DOHH2 (cell line): Measurements from ENCODE around the gene TULP3.

Experiments used
- H3F3A ChIP-seq: fragments of 200-600 bp; sonication (generic), shearing (Covaris generic); 2 replicates; pipeline ENCODE4 v1.6.0; 2016; ENCODE audit warnings: antibody characterized with exemption, mild to moderate bottlenecking; ENCODE audit not compliant: control insufficient read depth, insufficient read depth
- H3K27ac ChIP-seq: fragments of 200-600 bp; sonication (generic); 2 replicates; pipeline ENCODE4 v1.5.1; 2014; ENCODE audit warnings: low read depth, mild to moderate bottlenecking, low read length, moderate library complexity
- H3K27me3 ChIP-seq: fragments of 200-600 bp; sonication (generic); 2 replicates; pipeline ENCODE4 v1.6.1; 2014; ENCODE audit warnings: mild to moderate bottlenecking, low read length, mixed read lengths; ENCODE audit not compliant: control insufficient read depth
- H3K36me3 ChIP-seq: fragments of 200-600 bp; sonication (generic); 2 replicates; pipeline ENCODE4 v1.6.1; 2014; ENCODE audit warnings: mild to moderate bottlenecking, low read length, moderate library complexity, mixed read lengths; ENCODE audit not compliant: control insufficient read depth
- H3K4me1 ChIP-seq: fragments of 200-600 bp; sonication (generic); 2 replicates; pipeline ENCODE4 v1.6.1; 2014; ENCODE audit warnings: mild to moderate bottlenecking, low read length, mixed read lengths; ENCODE audit not compliant: control insufficient read depth
- H3K4me2 ChIP-seq: fragments of 200-600 bp; sonication (generic); 2 replicates; pipeline ENCODE4 v1.6.0; 2014; ENCODE audit warnings: mild to moderate bottlenecking, low read length, moderate library complexity
- H3K4me3 ChIP-seq: fragments of 200-600 bp; sonication (generic); 2 replicates; pipeline ENCODE4 v1.5.1; 2014; ENCODE audit warnings: mild to moderate bottlenecking, low read length, mixed read lengths
- H3K79me2 ChIP-seq: fragments of 200-600 bp; sonication (generic); 2 replicates; pipeline ENCODE4 v1.6.1; 2014; ENCODE audit warnings: mild to moderate bottlenecking, low read length, mixed read lengths; ENCODE audit not compliant: control insufficient read depth
- H3K9me2 ChIP-seq: fragments of 200-600 bp; sonication (generic); replicated peaks from 2 replicates; pipeline ENCODE4 v1.6.1; 2014; ENCODE audit warnings: mild to moderate bottlenecking, low read length, mixed read lengths; ENCODE audit not compliant: control insufficient read depth
- H3K9me3 ChIP-seq: fragments of 200-600 bp; sonication (generic); 2 replicates; pipeline ENCODE4 v1.6.1; 2014; ENCODE audit warnings: antibody characterized with exemption, low read length, mixed read lengths; ENCODE audit not compliant: control insufficient read depth, insufficient read depth
- H4K20me1 ChIP-seq: fragments of 200-600 bp; sonication (generic); 2 replicates; pipeline ENCODE4 v1.6.0; 2014; ENCODE audit warnings: low read depth, mild to moderate bottlenecking, antibody characterized with exemption, low read length, moderate library complexity; ENCODE audit not compliant: control insufficient read depth, insufficient read depth
- EZH2phosphoT487 ChIP-seq: fragments of 200-600 bp; sonication (generic); IDR thresholded peaks from 2 replicates; pipeline ENCODE4 v1.6.1; 2017; ENCODE audit warnings: borderline replicate concordance, mild to moderate bottlenecking, antibody characterized with exemption, low read length, moderate library complexity, mixed read lengths
- TF ChIP-seq, protein P1 (sequence below): fragments of 200-600 bp; sonication (generic); IDR thresholded peaks from one replicate; pipeline ENCODE4 v1.5.1; 2014; ENCODE audit warnings: antibody characterized with exemption, mild to moderate bottlenecking, low read depth, low read length; ENCODE audit not compliant: poor library complexity, severe bottlenecking

Gene TULP3

DNA sequence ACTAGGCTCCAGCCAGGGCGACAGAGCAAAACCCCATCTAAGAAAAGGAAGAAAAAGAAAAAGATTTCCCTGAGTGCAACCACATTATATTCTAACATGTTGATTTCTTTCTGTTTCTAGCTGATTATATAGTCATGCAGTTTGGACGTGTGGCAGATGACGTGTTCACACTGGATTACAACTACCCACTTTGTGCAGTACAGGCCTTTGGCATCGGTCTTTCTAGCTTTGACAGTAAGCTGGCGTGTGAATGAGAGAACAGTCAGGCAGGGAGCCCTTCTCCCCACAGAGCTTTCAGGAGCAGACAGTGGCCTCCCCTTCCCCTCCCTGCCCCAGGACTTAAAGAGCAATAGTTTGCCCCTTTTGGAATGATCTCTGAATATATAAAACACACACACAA, 48.5 kb downstream of the TULP3 start:
- Histone ChIP-seq H3K9me3 (no peaks in the 10 kb centered on the region), H3K27me3 (no peaks in the 10 kb centered on the region), H3K27ac (no peak overlapping the region), H3K4me3 (no peak overlapping the region), H3F3A (no peaks in the 10 kb centered on the region), H3K79me2 (no peaks in the 10 kb centered on the region), H4K20me1 (no peaks in the 10 kb centered on the region), H3K9me2 (no peaks in the 10 kb centered on the region), H3K36me3 (peaks cover 18% of the 10 kb centered on the region; the same call in 1 of the 2 replicates), H3K4me1 (no peaks in the 10 kb centered on the region), H3K4me2 (no peak overlapping the region)
- TF ChIP-seq, protein P1, sequence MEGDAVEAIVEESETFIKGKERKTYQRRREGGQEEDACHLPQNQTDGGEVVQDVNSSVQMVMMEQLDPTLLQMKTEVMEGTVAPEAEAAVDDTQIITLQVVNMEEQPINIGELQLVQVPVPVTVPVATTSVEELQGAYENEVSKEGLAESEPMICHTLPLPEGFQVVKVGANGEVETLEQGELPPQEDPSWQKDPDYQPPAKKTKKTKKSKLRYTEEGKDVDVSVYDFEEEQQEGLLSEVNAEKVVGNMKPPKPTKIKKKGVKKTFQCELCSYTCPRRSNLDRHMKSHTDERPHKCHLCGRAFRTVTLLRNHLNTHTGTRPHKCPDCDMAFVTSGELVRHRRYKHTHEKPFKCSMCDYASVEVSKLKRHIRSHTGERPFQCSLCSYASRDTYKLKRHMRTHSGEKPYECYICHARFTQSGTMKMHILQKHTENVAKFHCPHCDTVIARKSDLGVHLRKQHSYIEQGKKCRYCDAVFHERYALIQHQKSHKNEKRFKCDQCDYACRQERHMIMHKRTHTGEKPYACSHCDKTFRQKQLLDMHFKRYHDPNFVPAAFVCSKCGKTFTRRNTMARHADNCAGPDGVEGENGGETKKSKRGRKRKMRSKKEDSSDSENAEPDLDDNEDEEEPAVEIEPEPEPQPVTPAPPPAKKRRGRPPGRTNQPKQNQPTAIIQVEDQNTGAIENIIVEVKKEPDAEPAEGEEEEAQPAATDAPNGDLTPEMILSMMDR: no peak
- TF ChIP-seq EZH2phosphoT487: no peak

DNA sequence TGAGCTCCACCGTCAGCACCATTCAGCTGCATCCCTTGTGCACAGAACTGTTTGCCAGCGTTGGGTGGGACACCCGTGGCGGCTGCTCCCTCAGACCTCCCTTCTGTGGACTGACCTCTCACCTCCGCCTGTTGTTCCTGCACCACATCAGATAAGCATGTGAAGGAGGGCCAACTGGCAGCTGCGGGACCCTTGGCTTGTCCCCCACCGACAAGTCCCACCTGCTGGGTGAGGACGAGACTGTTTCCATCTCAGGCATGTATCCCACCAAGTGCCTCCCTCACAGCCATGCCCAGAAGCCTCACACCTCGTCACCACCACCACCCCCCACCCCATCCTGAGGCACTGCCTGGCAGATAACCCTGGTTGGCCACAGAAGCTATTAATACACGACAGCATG, 49.9 kb downstream of the TULP3 start:
- H3K79me2 ChIP-seq: no peaks in the 10 kb centered on the region
- no peaks in the 10 kb centered on the region for H3F3A ChIP-seq
- no peaks in the 10 kb centered on the region for H4K20me1 ChIP-seq
- H3K4me3 ChIP-seq: no peak overlapping the region
- TF ChIP-seq, protein P1: no peak
- no peak for TF ChIP-seq EZH2phosphoT487
- no peaks in the 10 kb centered on the region for H3K27me3 ChIP-seq
- no peaks in the 10 kb centered on the region for H3K9me2 ChIP-seq
- H3K27ac ChIP-seq: no peak overlapping the region
- peaks cover 12% of the 10 kb centered on the region; the same call in 1 of the 2 replicates for H3K36me3 ChIP-seq
- H3K4me2 ChIP-seq: no peak overlapping the region
- no peaks in the 10 kb centered on the region for H3K9me3 ChIP-seq
- peaks cover 7% of the 10 kb centered on the region for H3K4me1 ChIP-seq

DNA sequence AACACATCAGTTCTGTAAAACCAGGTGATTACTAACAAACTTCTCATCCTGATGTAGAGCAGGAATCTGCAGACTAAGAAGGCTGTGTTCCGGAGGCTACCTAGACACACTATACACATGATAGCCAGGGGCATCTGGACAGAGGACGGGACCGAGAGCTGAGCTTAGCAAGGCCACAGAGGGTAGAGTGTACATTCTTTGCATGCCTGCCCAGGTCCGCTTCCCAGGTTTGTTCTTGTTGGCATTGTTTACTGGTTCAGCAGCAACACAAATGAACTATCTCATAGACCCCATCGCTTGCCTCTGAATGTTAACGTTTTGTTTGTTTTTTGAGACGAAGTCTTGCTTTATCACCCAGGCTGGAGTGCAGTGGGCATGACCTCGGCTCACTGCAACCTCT, 50.8 kb downstream of the TULP3 start:
- no peak overlapping the region for H3K4me2 ChIP-seq
- H3K36me3 ChIP-seq: peaks cover 12% of the 10 kb centered on the region; the same call in 1 of the 2 replicates
- H3K9me3 ChIP-seq: no peaks in the 10 kb centered on the region
- no peaks in the 10 kb centered on the region for H3K27me3 ChIP-seq
- no peaks in the 10 kb centered on the region for H3K9me2 ChIP-seq
- H3F3A ChIP-seq: no peaks in the 10 kb centered on the region
- H4K20me1 ChIP-seq: no peaks in the 10 kb centered on the region
- no peak overlapping the region for H3K27ac ChIP-seq
- no peak overlapping the region for H3K4me3 ChIP-seq
- peaks cover 7% of the 10 kb centered on the region for H3K4me1 ChIP-seq
- TF ChIP-seq, protein P1: no peak
- TF ChIP-seq EZH2phosphoT487: no peak
- no peaks in the 10 kb centered on the region for H3K79me2 ChIP-seq
